ENCODE results near the gene SCG5.

DNA sequence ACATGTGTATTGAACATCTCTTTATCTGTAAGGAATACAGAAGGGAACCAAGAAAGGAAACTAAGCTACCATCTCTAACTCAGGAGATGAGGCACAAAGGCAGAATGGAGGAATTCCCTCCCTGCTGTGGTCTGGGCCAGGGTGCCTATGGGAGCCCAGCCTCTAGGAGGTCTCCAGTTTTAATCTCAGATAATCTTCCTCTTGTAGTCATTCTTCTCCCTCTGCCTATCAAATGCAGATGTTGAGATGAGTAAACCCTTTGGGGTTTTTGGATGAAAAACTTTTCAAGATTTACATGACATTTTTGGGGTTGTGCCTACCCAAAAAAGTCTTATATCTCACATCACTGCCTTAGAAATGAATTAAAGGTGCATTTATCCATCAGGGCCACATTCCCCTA, 23.3 kb downstream of the SCG5 start:
- TF ChIP-seq, protein P1, sequence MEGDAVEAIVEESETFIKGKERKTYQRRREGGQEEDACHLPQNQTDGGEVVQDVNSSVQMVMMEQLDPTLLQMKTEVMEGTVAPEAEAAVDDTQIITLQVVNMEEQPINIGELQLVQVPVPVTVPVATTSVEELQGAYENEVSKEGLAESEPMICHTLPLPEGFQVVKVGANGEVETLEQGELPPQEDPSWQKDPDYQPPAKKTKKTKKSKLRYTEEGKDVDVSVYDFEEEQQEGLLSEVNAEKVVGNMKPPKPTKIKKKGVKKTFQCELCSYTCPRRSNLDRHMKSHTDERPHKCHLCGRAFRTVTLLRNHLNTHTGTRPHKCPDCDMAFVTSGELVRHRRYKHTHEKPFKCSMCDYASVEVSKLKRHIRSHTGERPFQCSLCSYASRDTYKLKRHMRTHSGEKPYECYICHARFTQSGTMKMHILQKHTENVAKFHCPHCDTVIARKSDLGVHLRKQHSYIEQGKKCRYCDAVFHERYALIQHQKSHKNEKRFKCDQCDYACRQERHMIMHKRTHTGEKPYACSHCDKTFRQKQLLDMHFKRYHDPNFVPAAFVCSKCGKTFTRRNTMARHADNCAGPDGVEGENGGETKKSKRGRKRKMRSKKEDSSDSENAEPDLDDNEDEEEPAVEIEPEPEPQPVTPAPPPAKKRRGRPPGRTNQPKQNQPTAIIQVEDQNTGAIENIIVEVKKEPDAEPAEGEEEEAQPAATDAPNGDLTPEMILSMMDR (IDR thresholded peaks at IDR 0.05) = no peak
- TF ChIP-seq POLR2A (IDR thresholded peaks at IDR 0.05) = no peak

All from right lobe of liver (tissue), 4 donors.